Ascending aorta (tissue), 2 donors: Measurements from ENCODE around the gene ARL5A. TPM values are rescaled to one million over a fixed set of nuclear protein-coding genes. Genes with fewer than 3 reads are reported as not detected.
A peak's percentile ranks its signal among the peaks of the same experiment; 100 is the strongest.

Experiments used
- DNase-seq, 2 donors: peaks; one replicate each; pipeline ENCODE4 v3.0.0-alpha.2; 2019; ENCODE audit warnings: low spot score in 2 of 2
- H3K27ac ChIP-seq, 2 donors: fragments of 200-600 bp; sonication (generic); one replicate each; pipeline ENCODE4 v1.5.1; 2016 to 2017; ENCODE audit warnings: mild to moderate bottlenecking in 1 of 2
- H3K27me3 ChIP-seq: fragments of 200-600 bp; sonication (generic); one replicate; pipeline ENCODE4 v1.5.1; 2017
- H3K36me3 ChIP-seq, 2 donors: fragments of 200-600 bp; sonication (generic); one replicate each; pipeline ENCODE4 v1.5.1; 2016
- H3K4me1 ChIP-seq, 2 donors: fragments of 200-600 bp; sonication (generic); one replicate each; pipeline ENCODE4 v1.5.1; 2016 to 2017; ENCODE audit warnings: mild to moderate bottlenecking in 1 of 2
- H3K4me3 ChIP-seq, 2 donors: fragments of 200-600 bp; sonication (generic); one replicate each; pipeline ENCODE4 v1.5.1; 2016 to 2017; ENCODE audit warnings: mild to moderate bottlenecking in 1 of 2
- H3K9me3 ChIP-seq, 2 donors: fragments of 200-600 bp; sonication (generic); one replicate each; pipeline ENCODE4 v1.5.1; 2016
- CTCF ChIP-seq, 3 experiments: fragments of 200-600 bp in 2 of 3; fragments of 450-650 bp in 1 of 3; sonication (generic) in 2 of 3; IDR thresholded peaks; one replicate each; pipeline ENCODE4 v1.5.1; 2016 to 2019; ENCODE audit warnings: antibody characterized with exemption in 3 of 3, mild to moderate bottlenecking in 1 of 3, moderate library complexity in 1 of 3
- intact Hi-C: fragments of 100-400 bp; cut with DNase I; formaldehyde crosslinking; loops from one replicate; pipeline ENCODE4 v1.15.1; 2023
- total RNA-seq: library from RNA; depleted of rRNA; stranded (reverse); fragments of >200 nt; gene quantifications from one replicate; pipeline ENCODE4 v1.1.0, GENCODE V29; 2016

ARL5A gene
- total RNA-seq, 1 donor from 2014 or later, result 15.8 TPM

- intact Hi-C loops, result no loop called here
- TF ChIP-seq CTCF (IDR thresholded peaks at IDR 0.05), result no peak
- H3K36me3 ChIP-seq, result no peaks in the 10 kb centered on the region
- H3K9me3 ChIP-seq, result no peaks in the 10 kb centered on the region
- DNase-seq, result no peak
- H3K4me1 ChIP-seq, result no peaks in the 10 kb centered on the region
- no peak overlapping the region for H3K27ac ChIP-seq
- H3K27me3 ChIP-seq, result no peaks in the 10 kb centered on the region
- H3K4me3 ChIP-seq, result no peak overlapping the region
Measured at GRCh38 chr2:151860613-151861146, 32.5 kb upstream of the ARL5A start.

GRCh38 chr2:151860210-151860609, 32.0 kb upstream of the ARL5A start:
- TF ChIP-seq CTCF (IDR thresholded peaks at IDR 0.05), result no peak
- intact Hi-C loops, result no loop called here
- no peaks in the 10 kb centered on the region for H3K4me1 ChIP-seq

GRCh38 chr2:151857650-151858049, 29.4 kb upstream of the ARL5A start:
- intact Hi-C loops, result no loop called here
- Histone ChIP-seq H3K27ac (peak overlapping the region in 1 of 2 donors; percentile 52), H3K36me3 (no peaks in the 10 kb centered on the region), H3K9me3 (no peaks in the 10 kb centered on the region), H3K4me3 (no peak overlapping the region), H3K27me3 (no peaks in the 10 kb centered on the region), H3K4me1 (no peaks in the 10 kb centered on the region)
- no peak for DNase-seq
- TF ChIP-seq CTCF (IDR thresholded peaks at IDR 0.05), result no peak

More at GRCh38 chr2:151860210-151860609, 32.0 kb upstream of the ARL5A start:
- DNase-seq, result no peak
- Histone ChIP-seq H3K27ac (no peak overlapping the region), H3K36me3 (no peaks in the 10 kb centered on the region), H3K4me3 (no peak overlapping the region), H3K9me3 (no peaks in the 10 kb centered on the region), H3K27me3 (no peaks in the 10 kb centered on the region)

GRCh38 chr2:151855111-151855510, 26.9 kb upstream of the ARL5A start:
- Histone ChIP-seq H3K36me3 (no peaks in the 10 kb centered on the region), H3K9me3 (no peaks in the 10 kb centered on the region), H3K27me3 (no peaks in the 10 kb centered on the region), H3K4me3 (no peak overlapping the region), H3K4me1 (no peaks in the 10 kb centered on the region), H3K27ac (no peak overlapping the region)
- no peak for DNase-seq
- intact Hi-C loops, result no loop called here
- no peak for TF ChIP-seq CTCF (IDR thresholded peaks at IDR 0.05)

- Histone ChIP-seq H3K4me3 (no peak overlapping the region), H3K36me3 (no peaks in the 10 kb centered on the region), H3K4me1 (no peaks in the 10 kb centered on the region), H3K27me3 (no peaks in the 10 kb centered on the region), H3K27ac (no peak overlapping the region), H3K9me3 (no peaks in the 10 kb centered on the region)
- no peak for DNase-seq
- intact Hi-C loops, result no loop called here
- TF ChIP-seq CTCF (IDR thresholded peaks at IDR 0.05), result no peak
Measured at GRCh38 chr2:151853070-151853758, 25.0 kb upstream of the ARL5A start.
